Retinal pigment epithelial cell (primary cell): Measurements from ENCODE around the gene TACC3.
A peak's percentile ranks its signal among the peaks of the same experiment; 100 is the strongest.

Source experiments
- DNase-seq: peaks from one replicate; pipeline ENCODE4 v3.0.0-alpha.2; 2010; ENCODE audit warnings: low read depth
- H3K4me3 ChIP-seq: 2 replicates; pipeline ENCODE4 v1.5.1; 2011; ENCODE audit warnings: mild to moderate bottlenecking, low read length, control low read depth, moderate library complexity
- CTCF ChIP-seq: conservative IDR thresholded peaks from 2 replicates; pipeline ENCODE4 v1.5.1; 2011; ENCODE audit warnings: low read depth, low read length, control low read depth, inconsistent platforms

Gene TACC3

GRCh38 chr4:1761130-1761689, 39.9 kb downstream of the TACC3 start:
- DNase-seq: no peak
- no peak overlapping the region for H3K4me3 ChIP-seq
- no peak for TF ChIP-seq CTCF

GRCh38 chr4:1762264-1763010, 41.1 kb downstream of the TACC3 start:
- no peak for TF ChIP-seq CTCF
- H3K4me3 ChIP-seq: no peak overlapping the region
- DNase-seq: no peak

- TF ChIP-seq CTCF: no peak
- no peak for DNase-seq
- H3K4me3 ChIP-seq: no peak overlapping the region
These were observed 41.8 kb downstream of the TACC3 start for GRCh38 chr4:1763070-1763549.

- peak; percentile 18 for TF ChIP-seq CTCF
- no peak overlapping the region for H3K4me3 ChIP-seq
- DNase-seq: no peak
These were observed 42.3 kb downstream of the TACC3 start for GRCh38 chr4:1763550-1764080.

- no peak for DNase-seq
- TF ChIP-seq CTCF: no peak
- no peak overlapping the region for H3K4me3 ChIP-seq
These were observed 43.3 kb downstream of the TACC3 start for GRCh38 chr4:1764670-1765069.

- DNase-seq: no peak
- H3K4me3 ChIP-seq: no peak overlapping the region
- no peak for TF ChIP-seq CTCF
These were observed 44.2 kb downstream of the TACC3 start for GRCh38 chr4:1765409-1766072.
